ENCODE measurements around the gene SSR3.

GRCh38 chr3:156604064-156604641, 49.2 kb upstream of the SSR3 start:
- TF ChIP-seq CTCF (CRISPR knock-in tag; IDR thresholded peaks at IDR 0.05) (no peak), ARID2 (CRISPR knock-in tag; IDR thresholded peaks at IDR 0.05; ENCODE audit: borderline replicate concordance) (no peak), KAT7 (CRISPR knock-in tag; IDR thresholded peaks at IDR 0.05; ENCODE audit: borderline replicate concordance) (no peak), SNRNP70 (IDR thresholded peaks at IDR 0.05; ENCODE audit: low read depth, low read length) (no peak), ATF3 (CRISPR knock-in tag; IDR thresholded peaks at IDR 0.05) (no peak), MIER2 (CRISPR knock-in tag; IDR thresholded peaks at IDR 0.05) (no peak), JUN (CRISPR knock-in tag; IDR thresholded peaks at IDR 0.05) (no peak), ZFP36L2 (CRISPR knock-in tag; IDR thresholded peaks at IDR 0.05) (no peak), SPEN (CRISPR knock-in tag; IDR thresholded peaks at IDR 0.05; ENCODE audit: low read depth) (no peak), NR2F6 (IDR thresholded peaks at IDR 0.05) (no peak), NR2F6 (CRISPR knock-in tag; IDR thresholded peaks at IDR 0.05) (no peak)
